Chondrocyte (in vitro differentiated cells): ENCODE measurements around the gene LARP7. TPM values are rescaled to one million over a fixed set of nuclear protein-coding genes. Genes with fewer than 3 reads are reported as not detected.

Source experiments
- DNase-seq: peaks from one replicate; pipeline ENCODE4 v3.0.0; 2021; ENCODE audit warnings: mixed read lengths, low spot score
- H3K27ac Mint-ChIP-seq: one replicate; pipeline ENCODE4 v1.8.0; 2021; ENCODE audit warnings: mild to moderate bottlenecking, moderate library complexity, mixed read lengths; ENCODE audit not compliant: unreplicated experiment
- H3K27me3 Mint-ChIP-seq: 2 replicates; pipeline ENCODE4 v1.8.0; 2021; ENCODE audit warnings: low read depth, mixed read lengths
- H3K36me3 Mint-ChIP-seq: 2 replicates; pipeline ENCODE4 v1.8.0; 2021; ENCODE audit warnings: low read depth, mixed read lengths
- H3K4me1 Mint-ChIP-seq: 2 replicates; pipeline ENCODE4 v1.8.0; 2021; ENCODE audit warnings: low read depth, mild to moderate bottlenecking, mixed read lengths
- H3K4me3 Mint-ChIP-seq: one replicate; pipeline ENCODE4 v1.8.0; 2021; ENCODE audit warnings: mild to moderate bottlenecking, moderate library complexity, mixed read lengths; ENCODE audit not compliant: unreplicated experiment
- H3K9me3 Mint-ChIP-seq: 2 replicates; pipeline ENCODE4 v1.8.0; 2021; ENCODE audit warnings: low read depth, mixed read lengths
- CTCF ChIP-seq: fragments of 200-600 bp; sonication (generic); IDR thresholded peaks from 2 replicates; pipeline ENCODE4 v1.5.0; 2021; ENCODE audit warnings: antibody characterized with exemption, mild to moderate bottlenecking, moderate library complexity
- long read RNA-seq: library from polyadenylated mRNA; stranded (forward); transcript quantifications from one replicate; pipeline ENCODE4 v2.0.0, GENCODE V29; 2021
- total RNA-seq: library from RNA; stranded (reverse); gene quantifications from 3 replicates; pipeline ENCODE4 v1.2.1, GENCODE V29; 2021

LARP7 gene
- 26.5 to 33.9 TPM (median 27.9 TPM) in 3 replicates for total RNA-seq
- long read RNA-seq, transcript LARP7-202 (13 exons, 2,286 nt): minor isoform, 14 of 68 reads
- long read RNA-seq, transcript LARP7-201 (13 exons, 2,164 nt): major isoform, 21 of 68 reads
- long read RNA-seq, partial matches to known transcripts: 11 of 68 reads
- long read RNA-seq, other reads (novel, unspliced or antisense): 19 of 68 reads

- no peak within 1 kb of the TSS for H3K27ac Mint-ChIP-seq
- H3K27me3 Mint-ChIP-seq: no peaks in the 10 kb centered on the region
- no peak within 1 kb of the TSS for H3K4me3 Mint-ChIP-seq
- peak; percentile 99 for DNase-seq
- peaks cover 2% of the 10 kb centered on the region for H3K36me3 Mint-ChIP-seq
- peak; percentile 85 for TF ChIP-seq CTCF
- no peaks in the 10 kb centered on the region for H3K9me3 Mint-ChIP-seq
- peaks cover 4% of the 10 kb centered on the region for H3K4me1 Mint-ChIP-seq
Measured at GRCh38 chr4:112636688-112637551, at the start of gene LARP7, which contains the start of gene ZGRF1. Gene LARP7, plus strand, starts transcription at chr4:112637143. Its CDS starts 7,527 bp downstream, at chr4:112644670. Gene ZGRF1, minus strand, starts transcription at chr4:112636909. Its CDS starts 3,733 bp downstream, at chr4:112633176.

GRCh38 chr4:112589206-112589605 lies 47.7 kb upstream of the LARP7 start:
- DNase-seq: no peak
- H3K4me3 Mint-ChIP-seq: no peak overlapping the region
- no peak overlapping the region for H3K27ac Mint-ChIP-seq
- peaks cover 5% of the 10 kb centered on the region for H3K36me3 Mint-ChIP-seq
- H3K4me1 Mint-ChIP-seq: no peaks in the 10 kb centered on the region
- no peak for TF ChIP-seq CTCF
- peaks cover 9% of the 10 kb centered on the region for H3K9me3 Mint-ChIP-seq
- no peaks in the 10 kb centered on the region for H3K27me3 Mint-ChIP-seq

- no peak for TF ChIP-seq CTCF
- Mint-ChIP-seq H3K27ac (no peak overlapping the region), H3K4me3 (no peak overlapping the region), H3K4me1 (no peaks in the 10 kb centered on the region), H3K36me3 (peaks cover 5% of the 10 kb centered on the region), H3K9me3 (peaks cover 9% of the 10 kb centered on the region), H3K27me3 (no peaks in the 10 kb centered on the region)
- DNase-seq: no peak
Measured at GRCh38 chr4:112591593-112591992, 45.4 kb upstream of the LARP7 start.

- H3K4me3 Mint-ChIP-seq: no peak overlapping the region
- peaks cover 9% of the 10 kb centered on the region for H3K9me3 Mint-ChIP-seq
- no peak for DNase-seq
- no peak overlapping the region for H3K27ac Mint-ChIP-seq
- no peaks in the 10 kb centered on the region for H3K4me1 Mint-ChIP-seq
- H3K36me3 Mint-ChIP-seq: peaks cover 5% of the 10 kb centered on the region
- no peak for TF ChIP-seq CTCF
- H3K27me3 Mint-ChIP-seq: no peaks in the 10 kb centered on the region
Measured at GRCh38 chr4:112592717-112593116, 44.2 kb upstream of the LARP7 start.

- Mint-ChIP-seq H3K9me3 (peaks cover 9% of the 10 kb centered on the region), H3K27me3 (no peaks in the 10 kb centered on the region), H3K4me3 (no peak overlapping the region), H3K36me3 (peaks cover 5% of the 10 kb centered on the region), H3K4me1 (no peaks in the 10 kb centered on the region), H3K27ac (no peak overlapping the region)
- DNase-seq: no peak
- TF ChIP-seq CTCF: no peak
Measured at GRCh38 chr4:112593438-112594133, 43.4 kb upstream of the LARP7 start.
